Tibial artery (tissue), 4 donors: Measurements from ENCODE around the gene SKIC3.

Experiments used
- DNase-seq, 2 donors: peaks; one replicate each; pipeline ENCODE4 v3.0.0-alpha.2; 2019
- H3K27ac ChIP-seq, 2 donors: fragments of 200-600 bp; sonication (generic) in 1 of 2; 1 replicate in 1 of 2; 2 replicates in 1 of 2; pipeline ENCODE4 v1.5.1; 2018 to 2019; ENCODE audit warnings: mild to moderate bottlenecking in 1 of 2
- H3K27me3 ChIP-seq, 2 donors: fragments of 200-600 bp; sonication (generic) in 1 of 2; one replicate each; pipeline versions ENCODE4 v1.5.1 to v1.6.0; 2016 to 2019
- H3K36me3 ChIP-seq, 3 donors: fragments of 200-600 bp; sonication (generic) in 2 of 3; one replicate each; pipeline ENCODE4 v1.5.1; 2016 to 2019; ENCODE audit warnings: mild to moderate bottlenecking in 2 of 3
- H3K4me1 ChIP-seq, 4 donors: fragments of 200-600 bp; sonication (generic) in 2 of 4; 1 replicate in 3 of 4; 2 replicates in 1 of 4; pipeline ENCODE4 v1.5.1; 2016 to 2019
- H3K4me3 ChIP-seq, 2 donors: fragments of 200-600 bp; sonication (generic) in 1 of 2; 1 replicate in 1 of 2; 2 replicates in 1 of 2; pipeline ENCODE4 v1.5.1; 2018 to 2019; ENCODE audit warnings: mild to moderate bottlenecking in 2 of 2
- H3K9me3 ChIP-seq, 3 donors: fragments of 200-600 bp; sonication (generic) in 1 of 3; one replicate each; pipeline ENCODE4 v1.5.1; 2016 to 2019
- intact Hi-C: fragments of 100-400 bp; cut with DNase I; formaldehyde crosslinking; loops from one replicate; pipeline ENCODE4 v1.15.0; 2023; ENCODE audit warnings: low total_unique reads
- TF ChIP-seq, protein P1 (sequence below), 2 experiments: fragments of 200-600 bp in 1 of 2; fragments of 450-650 bp in 1 of 2; IDR thresholded peaks; one replicate each; pipeline ENCODE4 v1.5.1; 2017 to 2019; ENCODE audit warnings: antibody characterized with exemption in 2 of 2, mild to moderate bottlenecking in 1 of 2, moderate library complexity in 1 of 2

Gene SKIC3

DNA sequence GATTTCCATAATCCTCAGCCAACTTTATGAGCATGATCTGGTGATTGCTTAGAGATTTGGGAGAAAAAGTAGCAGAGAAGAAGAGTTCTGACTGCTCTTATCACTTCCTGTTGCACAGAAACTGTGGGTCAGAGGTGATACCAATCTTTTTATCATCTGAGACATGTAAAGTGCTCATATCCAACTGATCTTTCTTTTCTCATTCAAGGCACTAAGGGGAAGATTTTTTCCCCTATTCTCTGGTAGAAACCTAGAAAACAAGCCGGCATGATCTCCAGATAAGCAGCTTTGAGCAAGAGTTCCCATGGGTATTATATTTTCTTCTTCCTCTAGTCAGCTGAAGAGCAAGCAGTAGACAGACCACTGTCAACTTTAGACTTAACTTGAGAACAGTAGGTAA lies 36.1 kb upstream of the SKIC3 start:
- Histone ChIP-seq H3K27me3 (no peaks in the 10 kb centered on the region), H3K27ac (no peak overlapping the region), H3K4me3 (no peak overlapping the region), H3K9me3 (no peaks in the 10 kb centered on the region), H3K4me1 (no peaks in the 10 kb centered on the region), H3K36me3 (peaks cover 0 to 5% (median 0%) of the 10 kb centered on the region in 3 donors)
- intact Hi-C loops = no loop called here
- no peak for DNase-seq
- TF ChIP-seq, protein P1, sequence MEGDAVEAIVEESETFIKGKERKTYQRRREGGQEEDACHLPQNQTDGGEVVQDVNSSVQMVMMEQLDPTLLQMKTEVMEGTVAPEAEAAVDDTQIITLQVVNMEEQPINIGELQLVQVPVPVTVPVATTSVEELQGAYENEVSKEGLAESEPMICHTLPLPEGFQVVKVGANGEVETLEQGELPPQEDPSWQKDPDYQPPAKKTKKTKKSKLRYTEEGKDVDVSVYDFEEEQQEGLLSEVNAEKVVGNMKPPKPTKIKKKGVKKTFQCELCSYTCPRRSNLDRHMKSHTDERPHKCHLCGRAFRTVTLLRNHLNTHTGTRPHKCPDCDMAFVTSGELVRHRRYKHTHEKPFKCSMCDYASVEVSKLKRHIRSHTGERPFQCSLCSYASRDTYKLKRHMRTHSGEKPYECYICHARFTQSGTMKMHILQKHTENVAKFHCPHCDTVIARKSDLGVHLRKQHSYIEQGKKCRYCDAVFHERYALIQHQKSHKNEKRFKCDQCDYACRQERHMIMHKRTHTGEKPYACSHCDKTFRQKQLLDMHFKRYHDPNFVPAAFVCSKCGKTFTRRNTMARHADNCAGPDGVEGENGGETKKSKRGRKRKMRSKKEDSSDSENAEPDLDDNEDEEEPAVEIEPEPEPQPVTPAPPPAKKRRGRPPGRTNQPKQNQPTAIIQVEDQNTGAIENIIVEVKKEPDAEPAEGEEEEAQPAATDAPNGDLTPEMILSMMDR (IDR thresholded peaks at IDR 0.05) = no peak

DNA sequence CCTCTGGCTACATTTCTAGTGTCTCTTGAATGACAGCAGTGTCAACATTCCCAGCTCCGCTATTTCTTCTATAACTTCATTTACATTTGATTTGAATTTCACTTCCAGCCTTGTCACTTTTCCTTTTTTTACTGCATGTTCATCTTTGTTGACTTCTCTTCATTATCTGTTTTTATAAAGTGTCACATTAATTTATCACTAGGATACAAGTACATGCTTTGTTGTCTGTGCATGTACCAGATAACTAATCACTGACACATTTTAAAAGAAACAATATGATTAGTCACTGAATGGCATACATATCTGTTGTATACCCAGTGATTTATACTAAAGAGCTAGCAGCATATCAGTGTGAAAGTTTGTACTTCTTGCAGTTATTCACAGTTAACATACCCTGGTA lies 29.2 kb upstream of the SKIC3 start:
- no peak for DNase-seq
- H3K27ac ChIP-seq = no peak overlapping the region
- H3K4me1 ChIP-seq = no peaks in the 10 kb centered on the region
- no peaks in the 10 kb centered on the region for H3K9me3 ChIP-seq
- intact Hi-C loops = no loop called here
- TF ChIP-seq, protein P1 (IDR thresholded peaks at IDR 0.05) = no peak
- peaks cover 0 to 7% (median 0%) of the 10 kb centered on the region in 3 donors for H3K36me3 ChIP-seq
- H3K4me3 ChIP-seq = no peak overlapping the region
- H3K27me3 ChIP-seq = no peaks in the 10 kb centered on the region

DNA sequence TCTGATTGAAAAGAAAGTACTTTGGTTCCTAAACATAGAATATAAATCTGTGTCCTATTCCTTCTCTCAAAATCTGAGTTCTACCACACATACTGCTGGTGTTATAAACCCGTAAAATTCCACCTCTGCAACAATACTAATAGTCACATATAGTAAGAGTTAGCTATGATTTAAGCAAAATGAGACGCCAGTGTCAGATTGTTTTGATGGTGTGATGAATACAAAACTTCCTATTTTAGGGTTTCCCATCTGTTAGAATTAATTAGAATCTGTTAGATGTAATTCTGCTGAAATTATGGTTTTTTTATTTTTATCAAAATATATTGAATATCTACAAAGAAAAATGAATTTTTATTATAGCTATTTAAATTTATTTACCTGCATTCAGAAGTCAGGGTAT lies 26.8 kb upstream of the SKIC3 start:
- no peak for DNase-seq
- TF ChIP-seq, protein P1 (IDR thresholded peaks at IDR 0.05) = no peak
- intact Hi-C loops = no loop called here
- H3K4me1 ChIP-seq = no peaks in the 10 kb centered on the region
- peaks cover 0 to 7% (median 0%) of the 10 kb centered on the region in 3 donors for H3K36me3 ChIP-seq
- no peaks in the 10 kb centered on the region for H3K9me3 ChIP-seq
- no peaks in the 10 kb centered on the region for H3K27me3 ChIP-seq
- no peak overlapping the region for H3K4me3 ChIP-seq
- H3K27ac ChIP-seq = no peak overlapping the region

DNA sequence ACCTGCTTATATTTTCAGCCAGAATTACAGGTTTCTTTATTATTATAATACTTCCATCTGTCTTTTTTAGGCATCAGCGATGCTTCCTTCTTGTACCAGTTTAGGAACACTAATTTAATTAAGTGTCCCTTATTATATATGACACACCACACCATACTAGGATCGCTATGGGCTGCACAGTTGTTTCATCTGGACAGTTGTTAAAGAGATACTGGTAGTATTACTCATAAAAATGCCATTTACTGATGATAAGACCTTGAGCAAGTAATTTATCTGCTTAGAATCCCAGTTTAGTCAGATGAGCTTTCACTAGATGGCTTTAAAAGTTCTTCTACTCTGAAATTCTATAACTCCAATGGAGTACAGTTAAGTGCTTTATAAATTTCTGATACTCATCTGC lies 17.2 kb upstream of the SKIC3 start:
- TF ChIP-seq, protein P1 (IDR thresholded peaks at IDR 0.05) = no peak
- Histone ChIP-seq H3K36me3 (peaks cover 0 to 19% (median 13%) of the 10 kb centered on the region in 3 donors), H3K4me3 (no peak overlapping the region), H3K9me3 (peaks cover 0 to 4% (median 0%) of the 10 kb centered on the region in 3 donors), H3K4me1 (no peaks in the 10 kb centered on the region), H3K27ac (no peak overlapping the region), H3K27me3 (no peaks in the 10 kb centered on the region)
- intact Hi-C loops = no loop called here
- no peak for DNase-seq

DNA sequence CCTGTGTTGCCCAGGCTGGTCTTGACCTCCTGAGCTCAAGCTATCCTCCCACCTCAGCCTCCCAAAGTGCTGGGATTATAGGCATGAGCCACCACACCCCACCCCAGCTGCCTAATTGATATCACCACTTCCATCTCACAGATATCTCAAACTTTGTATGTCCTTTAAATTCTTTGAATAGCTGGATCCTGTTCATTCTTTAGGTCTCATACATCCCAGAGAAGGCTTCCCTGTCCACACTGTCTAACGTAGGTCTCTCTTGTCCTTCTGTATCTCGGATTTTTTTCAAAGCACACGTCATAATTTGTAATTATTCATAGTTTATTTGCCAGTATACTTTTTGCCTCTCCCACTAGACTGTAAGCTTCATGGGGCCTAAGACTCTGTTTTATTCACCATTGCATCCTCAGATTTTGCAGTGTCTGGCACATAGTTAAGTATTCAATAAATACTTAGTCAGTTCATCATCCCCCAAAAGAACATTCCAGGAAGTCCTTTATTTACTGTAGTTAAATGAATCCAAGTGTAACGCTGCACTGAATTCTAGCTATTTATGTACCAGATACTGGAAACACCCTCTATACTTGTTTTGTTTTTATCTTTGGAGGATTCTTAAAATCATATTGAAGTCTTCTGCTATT lies 10.6 kb upstream of the SKIC3 start:
- Histone ChIP-seq H3K36me3 (peaks cover 3 to 28% (median 5%) of the 10 kb centered on the region in 3 donors), H3K27me3 (no peaks in the 10 kb centered on the region)
- no peak for DNase-seq

More for the DNA sequence above, 10.6 kb upstream of the SKIC3 start:
- Histone ChIP-seq H3K4me3 (no peak overlapping the region), H3K4me1 (no peaks in the 10 kb centered on the region), H3K27ac (no peak overlapping the region), H3K9me3 (no peaks in the 10 kb centered on the region)
- TF ChIP-seq, protein P1 (IDR thresholded peaks at IDR 0.05) = no peak
- intact Hi-C loops = no loop called here
